Measurements from ENCODE around the gene C4BPA. TPM values are rescaled to one million over a fixed set of nuclear protein-coding genes. Genes with fewer than 3 reads are reported as not detected.

Gene C4BPA
- total and polyA plus RNA-seq, 2 of the 8 experiments (the other 6 are each of a cell fraction or from before 2014, with no cell fraction given) = not detected

DNA sequence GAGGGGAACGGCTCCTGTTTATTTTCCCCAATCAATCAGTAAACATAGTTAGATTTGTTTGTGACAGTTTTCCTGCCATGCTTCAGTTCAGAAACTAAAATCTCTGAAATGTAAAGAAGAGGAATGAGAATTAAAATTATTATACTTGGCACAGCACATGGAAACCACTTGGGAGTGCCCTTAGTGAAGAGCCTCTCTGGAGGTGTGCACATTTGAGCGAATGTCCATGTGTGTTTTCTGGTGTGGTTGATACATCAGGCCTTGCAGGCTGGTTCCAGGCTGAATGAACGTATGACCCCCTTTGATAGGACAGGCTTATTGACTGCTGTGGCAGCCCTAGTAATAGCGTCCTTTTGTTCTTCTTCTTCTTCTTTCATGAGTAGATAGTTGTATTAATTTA, 27.1 kb downstream of the C4BPA start:
- H2AFZ ChIP-seq (ENCODE audit: low read length) = no peak overlapping the region
- H3K23ac ChIP-seq (ENCODE audit: insufficient read length) = no peak overlapping the region
- no peak overlapping the region for H2BK5ac ChIP-seq (ENCODE audit: low read depth, low read length)
- H2BK12ac ChIP-seq (ENCODE audit: low read depth, low read length) = no peak overlapping the region
- no peak overlapping the region for H3K27ac ChIP-seq (ENCODE audit: low read depth, low read length)
- H3K4me2 ChIP-seq (ENCODE audit: insufficient read depth in 1 of 2, low read depth in 2 of 2, low read length in 2 of 2) = no peak overlapping the region
- H4K91ac ChIP-seq (replicated peaks; ENCODE audit: insufficient read length, low read length) = no peak overlapping the region
- no peak overlapping the region for H3K18ac ChIP-seq (ENCODE audit: extremely low read depth, low read length)
- H3K9ac ChIP-seq (replicated peaks in 1 of 4; ENCODE audit: extremely low read depth in 1 of 4, low read depth in 3 of 4, low read length in 3 of 4) = no peak overlapping the region
- no peak overlapping the region for H4K8ac ChIP-seq (ENCODE audit: extremely low read depth, insufficient read depth, low read length)
- no peaks in the 10 kb centered on the region for H3K4me1 ChIP-seq (replicated peaks in 1 of 4; ENCODE audit: control insufficient read depth in 3 of 4, insufficient read depth in 4 of 4, low read length in 3 of 4)
- DNase-seq (ENCODE audit: low read depth in 1 of 2, low spot score in 2 of 2) (no peak), FAIRE-seq (no peak)
- no peak overlapping the region for H3K56ac ChIP-seq (replicated peaks; ENCODE audit: insufficient read length, low read depth, low read length)
- H3K4ac ChIP-seq (replicated peaks; ENCODE audit: insufficient read length, low read depth, low read length) = no peak overlapping the region
- no peaks in the 10 kb centered on the region for H3K27me3 ChIP-seq (replicated peaks in 1 of 4; ENCODE audit: control insufficient read depth in 3 of 4, extremely low read depth in 1 of 4, insufficient read depth in 3 of 4, low read length in 3 of 4)
- H4K20me1 ChIP-seq (replicated peaks in 1 of 2; ENCODE audit: control insufficient read depth in 1 of 2, insufficient read depth in 2 of 2, low read length in 2 of 2) = no peaks in the 10 kb centered on the region
- ChIA-PET POLR2A (ENCODE audit: partially characterized antibody) (no interaction called here), CTCF (ENCODE audit: partially characterized antibody) (no interaction called here)
- H3K79me1 ChIP-seq (ENCODE audit: low read depth, low read length) = no peaks in the 10 kb centered on the region
- 85% methylated on average over 4 of the region's 4 CpGs; no CpG with 5 or more reads in 1 of the 2 experiments for WGBS, 2 experiments (ENCODE audit: extremely low coverage in 1 of 2, insufficient coverage in 1 of 2, insufficient read length in 1 of 2, insufficient replicate concordance in 2 of 2, low coverage in 1 of 2, low lambda C conversion rate in 2 of 2, missing lambda C conversion rate in 1 of 2)
- no peak overlapping the region for H2BK120ac ChIP-seq (replicated peaks; ENCODE audit: low read depth, low read length)
- no peaks in the 10 kb centered on the region for H3K79me2 ChIP-seq (ENCODE audit: control insufficient read depth in 1 of 2, insufficient read depth in 2 of 2, low read length in 2 of 2)
- no peaks in the 10 kb centered on the region for H3K23me2 ChIP-seq (ENCODE audit: low read depth, low read length)
- no peak overlapping the region for H4K5ac ChIP-seq (ENCODE audit: insufficient read length, low read depth, low read length)
- H2BK20ac ChIP-seq (ENCODE audit: low read length) = no peak overlapping the region
- no peaks in the 10 kb centered on the region for H3K9me3 ChIP-seq (ENCODE audit: insufficient read depth in 2 of 2, low read depth in 1 of 2, low read length in 1 of 2)
- no peak overlapping the region for H2AK5ac ChIP-seq (ENCODE audit: low read depth, low read length)
- no peak overlapping the region for H3K14ac ChIP-seq (ENCODE audit: insufficient read length)
- no peaks in the 10 kb centered on the region for H3K36me3 ChIP-seq (ENCODE audit: control insufficient read depth in 2 of 4, insufficient read depth in 4 of 4, low read length in 3 of 4)
- TF ChIP-seq SIRT6 (IDR thresholded peaks at IDR 0.05; ENCODE audit: low read length) = no peak
- H3K4me3 ChIP-seq (ENCODE audit: extremely low read depth in 1 of 4, insufficient read depth in 2 of 4, low read depth in 3 of 4, low read length in 4 of 4) = no peak overlapping the region
- no peak overlapping the region for H2BK15ac ChIP-seq (ENCODE audit: low read length)
